SJSA1 (cell line): Measurements from ENCODE around the gene SCYL1. TPM values are rescaled to one million over a fixed set of nuclear protein-coding genes. Genes with fewer than 3 reads are reported as not detected.

ENCODE experiments used
- DNase-seq, 2 experiments: peaks; one replicate each; pipeline ENCODE4 v3.0.0-alpha.2; 2015 to 2020; ENCODE audit warnings: low spot score in 2 of 2, low read depth in 1 of 2
- H3K27ac ChIP-seq: fragments of 250-450 bp; sonication (Bioruptor Pico); 2 replicates; pipeline ENCODE4 v1.5.1; 2020; ENCODE audit warnings: mild to moderate bottlenecking, moderate library complexity
- H3K27me3 ChIP-seq: fragments of 250-450 bp; sonication (Bioruptor Pico); replicated peaks from 2 replicates; pipeline ENCODE4 v1.5.1; 2020; ENCODE audit warnings: mild to moderate bottlenecking, moderate library complexity
- H3K36me3 ChIP-seq: fragments of 250-450 bp; sonication (Bioruptor Pico); 2 replicates; pipeline ENCODE4 v1.5.1; 2020; ENCODE audit warnings: mild to moderate bottlenecking
- H3K4me1 ChIP-seq: fragments of 250-450 bp; sonication (Bioruptor Pico); replicated peaks from 2 replicates; pipeline ENCODE4 v1.6.1; 2021; ENCODE audit warnings: mild to moderate bottlenecking
- H3K4me3 ChIP-seq: fragments of 250-450 bp; sonication (Bioruptor Pico); 2 replicates; pipeline ENCODE4 v1.5.1; 2020; ENCODE audit warnings: mild to moderate bottlenecking
- H3K9me3 ChIP-seq: fragments of 250-450 bp; sonication (Bioruptor Pico); replicated peaks from 2 replicates; pipeline ENCODE4 v1.5.1; 2020; ENCODE audit warnings: mild to moderate bottlenecking
- total RNA-seq: library from RNA; depleted of rRNA; stranded (reverse); fragments of >200 nt; shearing (Covaris generic); gene quantifications from 2 replicates; pipeline ENCODE4 v1.2.3, GENCODE V29; 2014

SCYL1 gene
- total RNA-seq, 1 experiment from 2014 or later = 130 TPM

DNA sequence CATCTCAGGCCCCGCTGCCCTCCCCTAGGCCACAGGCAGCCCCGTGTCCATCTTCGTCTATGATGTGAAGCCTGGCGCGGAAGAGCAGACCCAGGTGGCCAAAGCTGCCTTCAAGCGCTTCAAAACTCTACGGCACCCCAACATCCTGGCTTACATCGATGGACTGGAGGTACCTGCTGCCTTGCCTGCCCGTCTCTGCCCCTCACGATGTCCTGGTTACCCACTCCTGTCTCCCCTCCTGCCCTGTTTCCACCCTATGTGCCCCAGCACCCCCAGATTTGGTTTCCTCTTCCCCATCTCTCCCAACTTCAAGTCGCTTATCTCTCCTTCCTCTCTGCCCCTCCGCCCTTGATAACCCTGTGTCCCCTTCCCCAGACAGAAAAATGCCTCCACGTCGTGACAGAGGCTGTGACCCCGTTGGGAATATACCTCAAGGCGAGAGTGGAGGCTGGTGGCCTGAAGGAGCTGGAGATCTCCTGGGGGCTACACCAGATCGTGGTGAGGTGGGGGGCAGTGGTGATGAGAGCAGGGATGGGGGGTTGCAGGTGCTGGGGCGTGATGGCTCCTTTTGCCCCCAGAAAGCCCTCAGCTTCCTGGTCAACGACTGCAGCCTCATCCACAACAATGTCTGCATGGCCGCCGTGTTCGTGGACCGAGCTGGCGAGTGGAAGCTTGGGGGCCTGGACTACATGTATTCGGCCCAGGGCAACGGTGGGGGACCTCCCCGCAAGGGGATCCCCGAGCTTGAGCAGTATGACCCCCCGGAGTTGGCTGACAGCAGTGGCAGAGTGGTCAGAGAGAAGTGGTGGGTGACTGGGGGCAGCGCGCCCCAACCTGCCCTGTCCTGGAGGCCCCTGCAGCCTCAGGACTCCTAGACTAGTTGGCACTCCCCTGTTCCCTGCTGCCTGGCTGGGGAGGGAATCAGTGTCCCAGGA is 930 bp downstream of the SCYL1 start:
- Histone ChIP-seq H3K36me3 (peaks cover 59% of the 10 kb centered on the region), H3K9me3 (0 out of 2 replicates have a peak, but pooled peaks cover 2% of the 10 kb centered on the region), H3K4me3 (peak overlapping the region; percentile 98), H3K4me1 (peaks cover 18% of the 10 kb centered on the region), H3K27me3 (no peaks in the 10 kb centered on the region), H3K27ac (peak overlapping the region; percentile 84)
- peak in 1 of 2 experiments; percentile 56 for DNase-seq

GRCh38 chr11:65526744-65527143 is 1.9 kb downstream of the SCYL1 start:
- peaks cover 69% of the 10 kb centered on the region for H3K36me3 ChIP-seq
- H3K27ac ChIP-seq = no peak overlapping the region
- no peak overlapping the region for H3K4me3 ChIP-seq
- DNase-seq = no peak
- peaks cover 18% of the 10 kb centered on the region for H3K4me1 ChIP-seq
- no peaks in the 10 kb centered on the region for H3K27me3 ChIP-seq
- H3K9me3 ChIP-seq = 0 out of 2 replicates have a peak, but pooled peaks cover 2% of the 10 kb centered on the region

GRCh38 chr11:65528819-65529350 is 4.0 kb downstream of the SCYL1 start:
- peaks cover 90% of the 10 kb centered on the region for H3K36me3 ChIP-seq

GRCh38 chr11:65529475-65530156 is 4.7 kb downstream of the SCYL1 start:
- Histone ChIP-seq H3K27me3 (no peaks in the 10 kb centered on the region), H3K4me1 (peaks cover 12% of the 10 kb centered on the region), H3K27ac (no peak overlapping the region), H3K4me3 (no peak overlapping the region), H3K9me3 (no peaks in the 10 kb centered on the region), H3K36me3 (peaks cover 95% of the 10 kb centered on the region)
- peak in 1 of 2 experiments; percentile 56 for DNase-seq

More at GRCh38 chr11:65528819-65529350, 4.0 kb downstream of the SCYL1 start:
- H3K4me1 ChIP-seq = peaks cover 18% of the 10 kb centered on the region
- H3K9me3 ChIP-seq = 0 out of 2 replicates have a peak, but pooled peaks cover 2% of the 10 kb centered on the region
- DNase-seq = no peak
- H3K4me3 ChIP-seq = no peak overlapping the region
- H3K27me3 ChIP-seq = no peaks in the 10 kb centered on the region
- no peak overlapping the region for H3K27ac ChIP-seq

- no peaks in the 10 kb centered on the region for H3K9me3 ChIP-seq
- no peaks in the 10 kb centered on the region for H3K27me3 ChIP-seq
- peaks cover 98% of the 10 kb centered on the region for H3K36me3 ChIP-seq
- H3K4me1 ChIP-seq = peaks cover 12% of the 10 kb centered on the region
- H3K27ac ChIP-seq = no peak overlapping the region
- peak in 1 of 2 experiments; percentile 58 for DNase-seq
- H3K4me3 ChIP-seq = no peak overlapping the region
These were observed 5.2 kb downstream of the SCYL1 start for GRCh38 chr11:65530157-65530496.

DNA sequence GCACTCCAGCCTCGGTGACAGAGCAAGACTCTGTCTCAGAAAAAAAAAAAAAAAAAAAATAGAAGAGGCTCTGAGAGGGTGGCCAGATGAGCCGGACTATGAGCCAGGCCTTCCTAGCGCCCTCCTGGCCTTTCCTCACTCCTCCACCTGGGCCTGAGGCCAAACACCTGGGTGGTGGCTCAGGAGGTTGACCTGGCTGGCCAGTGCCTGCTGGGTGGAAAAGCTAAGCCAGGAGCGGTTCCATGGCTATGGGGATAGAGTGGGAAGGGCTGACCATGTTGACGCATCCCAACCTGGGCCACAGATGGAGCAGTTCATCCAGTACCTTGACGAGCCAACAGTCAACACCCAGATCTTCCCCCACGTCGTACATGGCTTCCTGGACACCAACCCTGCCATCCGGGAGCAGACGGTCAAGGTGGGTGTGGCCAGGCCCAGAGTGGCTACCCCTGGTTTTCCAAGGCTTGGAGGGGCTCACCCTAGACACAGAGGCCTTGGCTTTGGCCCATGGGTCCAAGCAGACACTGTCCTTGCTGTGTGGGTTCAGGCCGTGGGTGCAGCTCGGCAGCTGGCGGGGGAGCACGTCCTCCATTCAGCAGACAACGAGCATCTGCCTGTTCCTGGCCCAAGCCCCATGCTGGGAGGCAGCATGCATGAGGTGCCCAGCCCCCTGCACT is 7.6 kb downstream of the SCYL1 start:
- Histone ChIP-seq H3K9me3 (no peaks in the 10 kb centered on the region), H3K4me3 (no peak overlapping the region), H3K36me3 (peaks cover 96% of the 10 kb centered on the region), H3K4me1 (no peaks in the 10 kb centered on the region), H3K27me3 (no peaks in the 10 kb centered on the region), H3K27ac (no peak overlapping the region)
- peak in 1 of 2 experiments; percentile 59 for DNase-seq

- peak in 1 of 2 experiments; percentile 54 for DNase-seq
- H3K4me3 ChIP-seq = no peak overlapping the region
- peaks cover 96% of the 10 kb centered on the region for H3K36me3 ChIP-seq
- no peak overlapping the region for H3K27ac ChIP-seq
- peaks cover 6% of the 10 kb centered on the region for H3K4me1 ChIP-seq
- 0 out of 2 replicates have a peak, but pooled peaks cover 3% of the 10 kb centered on the region for H3K9me3 ChIP-seq
- no peaks in the 10 kb centered on the region for H3K27me3 ChIP-seq
These were observed 10.2 kb downstream of the SCYL1 start for GRCh38 chr11:65535102-65535501.

DNA sequence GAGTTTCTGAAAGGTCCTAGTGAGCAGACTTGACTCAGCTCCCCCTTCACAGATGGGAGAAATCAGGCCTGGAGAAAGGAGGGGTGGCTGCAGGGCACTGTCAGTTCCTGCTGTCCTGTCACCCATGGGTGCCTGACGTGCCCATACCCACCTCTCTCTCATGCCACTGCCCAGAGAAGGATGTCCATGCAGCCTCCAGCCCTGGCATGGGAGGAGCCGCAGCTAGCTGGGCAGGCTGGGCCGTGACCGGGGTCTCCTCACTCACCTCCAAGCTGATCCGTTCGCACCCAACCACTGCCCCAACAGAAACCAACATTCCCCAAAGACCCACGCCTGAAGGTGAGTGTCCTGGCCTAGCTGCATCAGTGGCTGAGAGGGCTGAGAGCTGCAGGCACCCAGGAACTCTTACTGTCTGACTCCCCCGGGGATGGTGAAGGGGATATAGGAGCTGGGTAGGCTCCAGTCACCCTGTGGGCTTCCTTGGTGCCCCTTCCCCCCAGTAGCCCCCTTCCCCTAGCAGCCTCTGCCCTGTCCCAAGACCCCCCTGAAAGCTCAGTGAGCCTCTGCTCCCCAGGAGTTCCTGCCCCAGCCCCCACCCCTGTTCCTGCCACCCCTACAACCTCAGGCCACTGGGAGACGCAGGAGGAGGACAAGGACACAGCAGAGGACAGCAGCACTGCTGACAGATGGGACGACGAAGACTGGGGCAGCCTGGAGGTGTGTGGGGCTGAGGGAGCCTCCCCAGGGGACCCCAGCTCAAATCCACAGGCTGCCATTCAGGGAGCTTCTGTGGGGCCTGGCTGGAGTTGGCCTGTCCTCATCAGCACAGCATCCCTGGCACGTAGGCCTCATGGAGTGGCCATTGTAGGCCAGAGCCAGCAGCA is 11.8 kb downstream of the SCYL1 start:
- H3K36me3 ChIP-seq = peaks cover 83% of the 10 kb centered on the region
- no peak overlapping the region for H3K27ac ChIP-seq
- H3K9me3 ChIP-seq = 0 out of 2 replicates have a peak, but pooled peaks cover 3% of the 10 kb centered on the region
- no peaks in the 10 kb centered on the region for H3K27me3 ChIP-seq
- H3K4me1 ChIP-seq = peaks cover 19% of the 10 kb centered on the region
- no peak overlapping the region for H3K4me3 ChIP-seq
- peak in 1 of 2 experiments; percentile 53 for DNase-seq

DNA sequence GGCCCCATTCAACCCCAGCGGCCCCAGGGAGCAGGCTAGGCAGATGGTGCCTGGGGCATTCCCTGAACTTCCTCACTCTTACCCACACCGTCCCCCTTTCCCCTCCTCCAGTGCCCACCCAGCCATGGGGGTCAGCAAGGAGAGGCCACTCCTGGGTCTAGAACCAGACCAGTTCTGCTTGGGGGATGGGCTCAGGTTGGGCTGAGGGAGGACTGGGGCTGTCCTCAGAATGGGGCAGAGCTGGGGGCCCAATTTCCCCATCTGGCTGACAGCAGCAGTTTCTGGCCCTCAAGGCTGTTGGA is 12.4 kb downstream of the SCYL1 start:
- no peaks in the 10 kb centered on the region for H3K27me3 ChIP-seq
- 0 out of 2 replicates have a peak, but pooled peaks cover 3% of the 10 kb centered on the region for H3K9me3 ChIP-seq
- H3K36me3 ChIP-seq = peaks cover 77% of the 10 kb centered on the region
- H3K4me3 ChIP-seq = no peak overlapping the region
- peaks cover 19% of the 10 kb centered on the region for H3K4me1 ChIP-seq
- H3K27ac ChIP-seq = no peak overlapping the region
- DNase-seq = no peak

DNA sequence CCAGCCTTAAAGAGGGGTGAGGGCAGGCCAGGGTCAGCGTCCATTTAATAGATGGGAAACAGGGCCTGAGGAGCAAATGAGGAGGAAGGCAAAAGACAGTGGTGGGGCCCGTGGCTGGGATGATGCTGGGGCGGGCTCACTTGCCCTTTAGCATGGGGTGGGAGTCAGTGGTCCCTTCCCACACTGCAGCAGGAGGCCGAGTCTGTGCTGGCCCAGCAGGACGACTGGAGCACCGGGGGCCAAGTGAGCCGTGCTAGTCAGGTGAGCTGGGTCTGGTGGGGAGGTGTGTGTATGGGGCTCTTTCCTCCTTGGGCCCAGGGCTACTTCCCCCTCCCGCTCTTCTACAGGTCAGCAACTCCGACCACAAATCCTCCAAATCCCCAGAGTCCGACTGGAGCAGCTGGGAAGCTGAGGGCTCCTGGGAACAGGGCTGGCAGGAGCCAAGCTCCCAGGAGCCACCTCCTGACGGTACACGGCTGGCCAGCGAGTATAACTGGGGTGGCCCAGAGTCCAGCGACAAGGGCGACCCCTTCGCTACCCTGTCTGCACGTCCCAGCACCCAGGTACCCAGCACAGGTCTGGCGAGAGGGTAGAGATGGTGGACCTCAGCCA is 12.8 kb downstream of the SCYL1 start:
- Histone ChIP-seq H3K27me3 (no peaks in the 10 kb centered on the region), H3K4me3 (no peak overlapping the region), H3K9me3 (0 out of 2 replicates have a peak, but pooled peaks cover 3% of the 10 kb centered on the region), H3K27ac (no peak overlapping the region), H3K36me3 (peaks cover 72% of the 10 kb centered on the region), H3K4me1 (peaks cover 19% of the 10 kb centered on the region)
- peak in 1 of 2 experiments; percentile 52 for DNase-seq

DNA sequence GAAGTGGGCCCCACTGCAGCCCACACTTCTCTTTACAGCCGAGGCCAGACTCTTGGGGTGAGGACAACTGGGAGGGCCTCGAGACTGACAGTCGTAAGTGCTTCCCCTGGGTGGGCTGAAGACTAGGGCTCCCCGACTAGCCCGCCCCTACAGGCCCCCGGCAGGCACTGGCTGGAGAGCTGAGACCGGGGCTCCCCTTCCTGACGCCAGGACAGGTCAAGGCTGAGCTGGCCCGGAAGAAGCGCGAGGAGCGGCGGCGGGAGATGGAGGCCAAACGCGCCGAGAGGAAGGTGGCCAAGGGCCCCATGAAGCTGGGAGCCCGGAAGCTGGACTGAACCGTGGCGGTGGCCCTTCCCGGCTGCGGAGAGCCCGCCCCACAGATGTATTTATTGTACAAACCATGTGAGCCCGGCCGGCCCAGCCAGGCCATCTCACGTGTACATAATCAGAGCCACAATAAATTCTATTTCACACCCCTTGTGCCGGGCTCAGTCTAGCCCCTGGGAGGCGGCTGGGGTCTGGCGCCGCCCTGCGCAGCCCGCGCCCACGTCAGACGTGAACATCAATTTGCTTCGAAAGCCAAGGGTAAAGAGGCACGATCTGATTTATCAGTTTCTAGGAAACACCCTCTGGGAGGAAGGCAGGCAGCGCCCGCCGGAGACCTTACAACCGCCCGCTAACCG is 13.5 kb downstream of the SCYL1 start:
- 0 out of 2 replicates have a peak, but pooled peaks cover 3% of the 10 kb centered on the region for H3K9me3 ChIP-seq
- no peak overlapping the region for H3K4me3 ChIP-seq
- peaks cover 19% of the 10 kb centered on the region for H3K4me1 ChIP-seq
- H3K27ac ChIP-seq = no peak overlapping the region
- DNase-seq = peak in 1 of 2 experiments; percentile 56
- H3K36me3 ChIP-seq = peaks cover 66% of the 10 kb centered on the region
- no peaks in the 10 kb centered on the region for H3K27me3 ChIP-seq
